HCT116 (cell line): ENCODE data around the gene SLC6A13.

Source experiments
- CTCF ChIP-seq, 3 experiments: fragments of 200-600 bp in 1 of 3; sonication (generic) in 1 of 3; IDR thresholded peaks in 2 of 3; conservative IDR thresholded peaks in 1 of 3; 2 replicates each; pipeline ENCODE4 v1.5.1; 2012 to 2017; ENCODE audit warnings: low read depth in 2 of 3, low read length in 2 of 3, antibody characterized with exemption in 1 of 3, borderline replicate concordance in 1 of 3, control low read depth in 1 of 3, mild to moderate bottlenecking in 1 of 3, mixed read lengths in 1 of 3, mixed run types in 1 of 3, moderate library complexity in 1 of 3; ENCODE audit not compliant: insufficient read depth in 1 of 3
- EZH2phosphoT487 ChIP-seq: fragments of 200-600 bp; IDR thresholded peaks from 2 replicates; pipeline ENCODE4 v1.6.1; 2018; ENCODE audit warnings: antibody characterized with exemption, borderline replicate concordance
- POLR2AphosphoS5 ChIP-seq: IDR thresholded peaks from 2 replicates; pipeline ENCODE4 v1.6.1; 2011; ENCODE audit warnings: mild to moderate bottlenecking, low read depth, low read length, moderate library complexity
- TCF7L2 ChIP-seq: IDR thresholded peaks from 2 replicates; pipeline ENCODE4 v1.7.0; 2011; ENCODE audit warnings: borderline replicate concordance, inconsistent platforms; ENCODE audit not compliant: insufficient read depth, insufficient read length; ENCODE audit errors: extremely low read depth

- no peak for TF ChIP-seq POLR2AphosphoS5
- TF ChIP-seq EZH2phosphoT487: no peak
- TF ChIP-seq CTCF (IDR thresholded peaks at IDR 0.05 in 2 of 3, conservative IDR thresholded peaks at IDR 0.05 in 1 of 3; ENCODE audit: borderline replicate concordance in 1 of 3, insufficient read depth in 1 of 3, low read depth in 2 of 3, low read length in 2 of 3): no peak
- no peak for TF ChIP-seq TCF7L2
These were observed 57.6 kb downstream of the SLC6A13 start for GRCh38 chr12:205026-205425.
